NCI-H345 treated with DMSO at 0.1 percent for 48 hours (cell line): ENCODE results near the gene SEPTIN11.
"Not testable (repeated sequence)": the region's sequence is repeated elsewhere in the genome, so short reads cannot be mapped to it uniquely, and the experiment has no call there.

ENCODE experiments used
- DNase-seq: peaks from one replicate; lab custom pipeline; 2025; ENCODE audit not compliant: unreplicated experiment; lab: John Stamatoyannopoulos, UW

The SEPTIN11 gene

DNA sequence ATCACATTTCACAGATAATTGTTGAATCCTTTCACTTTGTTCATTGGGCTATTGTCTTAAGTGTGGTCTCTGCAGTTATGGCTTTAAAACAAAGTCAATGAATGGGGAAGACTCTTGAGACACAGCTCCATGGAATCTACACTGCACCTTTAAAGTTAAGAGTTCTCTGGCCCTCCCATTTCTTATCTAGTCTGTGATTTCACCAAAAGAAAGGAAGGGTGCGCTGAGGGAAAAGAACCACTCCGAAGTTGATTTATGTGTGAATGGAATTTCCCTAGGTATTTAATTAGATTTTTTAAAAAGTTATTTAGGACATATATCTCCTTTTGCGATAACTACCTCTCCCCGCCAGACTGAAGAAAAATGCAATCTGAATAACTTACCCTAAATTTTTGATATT is 2.5 kb downstream of the SEPTIN11 start:
- DNase-seq = no peak

- DNase-seq = no peak
Measured at GRCh38 chr4:76952656-76953582, 3.4 kb downstream of the SEPTIN11 start.

DNA sequence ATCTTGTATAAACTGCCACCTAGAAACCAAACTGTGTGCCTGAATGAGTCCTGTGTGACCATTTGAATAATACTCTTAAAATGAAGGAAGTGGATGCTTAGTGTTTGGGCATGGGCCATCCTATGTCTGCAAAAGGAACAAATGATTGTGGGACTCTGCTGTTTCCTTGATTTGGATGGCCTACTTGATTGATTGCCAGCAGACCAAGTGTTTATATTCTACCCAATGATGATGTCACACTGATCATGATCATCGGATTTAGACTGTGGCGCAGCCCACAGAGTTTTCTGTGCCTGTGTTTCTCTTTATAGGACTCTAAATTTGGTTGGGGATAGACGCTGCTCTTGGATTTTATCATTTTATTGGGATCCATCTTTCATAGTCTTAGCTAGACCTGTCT is 4.4 kb downstream of the SEPTIN11 start:
- DNase-seq = no peak

- DNase-seq = no peak
Measured at GRCh38 chr4:76954489-76954888, 4.9 kb downstream of the SEPTIN11 start.

- no peak for DNase-seq
Measured at GRCh38 chr4:76955182-76955581, 5.6 kb downstream of the SEPTIN11 start.

DNA sequence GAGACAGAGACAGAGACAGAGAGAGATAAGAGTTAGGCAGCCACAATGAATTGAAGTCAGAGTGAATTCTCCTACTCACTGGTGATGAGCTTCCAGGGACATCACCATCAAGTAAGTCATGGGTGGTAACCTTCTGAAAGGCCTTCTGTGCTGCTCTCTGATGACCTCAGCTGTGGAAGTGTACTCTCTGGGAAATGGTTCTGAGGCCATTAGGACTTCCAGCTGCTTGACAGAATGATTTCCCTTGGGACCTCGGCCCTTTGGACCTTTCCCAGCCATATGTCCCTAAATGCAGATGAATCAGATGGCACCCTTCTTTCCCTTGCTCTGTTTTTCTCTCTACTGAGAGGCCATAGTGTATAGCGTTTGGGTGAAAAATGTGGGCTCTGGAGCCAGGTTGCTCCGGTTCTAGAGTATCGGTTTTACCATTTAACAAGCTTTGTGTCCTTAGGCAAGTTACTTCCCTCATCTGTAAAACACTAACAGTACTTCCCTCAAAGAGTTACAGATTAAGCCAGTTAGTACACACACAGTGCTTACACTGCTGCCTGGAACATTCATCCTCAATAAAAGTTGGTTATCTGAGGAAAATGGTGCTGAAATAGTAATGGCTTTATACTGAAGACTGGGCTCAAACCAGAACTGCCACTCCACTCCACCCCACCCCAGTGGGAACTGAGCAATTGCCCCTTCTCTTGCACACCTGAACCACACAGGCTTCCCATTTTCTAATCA is 7.6 kb downstream of the SEPTIN11 start:
- no peak for DNase-seq

DNA sequence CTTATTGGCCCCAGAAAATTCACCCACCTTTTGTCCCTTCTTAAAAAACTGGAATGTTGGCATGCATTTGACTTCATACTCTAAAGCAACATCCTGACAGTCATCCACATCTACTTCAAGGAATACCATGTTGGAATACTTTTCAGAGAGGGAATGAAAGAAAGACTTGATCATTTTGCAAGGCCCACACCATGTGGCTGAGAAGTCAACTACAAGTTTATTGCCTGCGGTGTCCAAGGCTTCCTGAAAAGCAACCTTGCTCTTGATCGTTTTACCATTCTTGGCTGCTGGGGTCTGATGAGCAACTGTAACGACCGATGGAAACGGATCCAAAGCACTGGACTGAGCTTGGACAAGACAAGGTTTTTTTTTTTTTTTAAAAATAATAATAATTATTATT is 9.3 kb downstream of the SEPTIN11 start:
- no peak for DNase-seq

GRCh38 chr4:76960014-76960413 is 10.5 kb downstream of the SEPTIN11 start:
- DNase-seq = no peak

- no peak for DNase-seq
Measured at GRCh38 chr4:76962406-76963130, 13.0 kb downstream of the SEPTIN11 start.

- no peak for DNase-seq
Measured at GRCh38 chr4:76963131-76963750, 13.7 kb downstream of the SEPTIN11 start.

GRCh38 chr4:76963927-76964326 is 14.4 kb downstream of the SEPTIN11 start:
- DNase-seq = not testable (repeated sequence)

GRCh38 chr4:76964769-76965168 is 15.2 kb downstream of the SEPTIN11 start:
- no peak for DNase-seq

- no peak for DNase-seq
Measured at GRCh38 chr4:76965866-76966579, 16.5 kb downstream of the SEPTIN11 start.

GRCh38 chr4:76968937-76969336 is 19.4 kb downstream of the SEPTIN11 start:
- DNase-seq = no peak

DNA sequence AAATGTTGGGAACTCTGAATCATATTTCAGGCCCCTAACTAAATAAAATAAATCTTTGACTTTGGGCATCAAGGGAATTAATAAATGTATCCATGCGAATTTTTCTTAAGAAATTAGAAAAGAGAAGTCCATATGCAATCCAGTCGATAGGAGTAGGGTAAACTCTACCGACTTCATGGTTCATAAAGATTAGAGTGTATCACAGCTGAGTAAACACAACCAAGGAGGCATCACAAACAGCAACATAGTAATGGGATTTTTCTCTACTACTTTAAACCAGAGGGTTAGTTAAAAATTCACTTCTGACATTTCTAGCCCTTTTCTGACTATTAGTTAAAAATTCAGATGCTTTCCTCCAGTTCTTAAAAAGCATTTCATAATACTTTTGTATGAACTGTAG is 19.9 kb downstream of the SEPTIN11 start:
- DNase-seq = no peak

GRCh38 chr4:76969941-76970529 is 20.5 kb downstream of the SEPTIN11 start:
- peak; percentile 41 for DNase-seq

GRCh38 chr4:76972306-76972705 is 22.8 kb downstream of the SEPTIN11 start:
- DNase-seq = no peak

DNA sequence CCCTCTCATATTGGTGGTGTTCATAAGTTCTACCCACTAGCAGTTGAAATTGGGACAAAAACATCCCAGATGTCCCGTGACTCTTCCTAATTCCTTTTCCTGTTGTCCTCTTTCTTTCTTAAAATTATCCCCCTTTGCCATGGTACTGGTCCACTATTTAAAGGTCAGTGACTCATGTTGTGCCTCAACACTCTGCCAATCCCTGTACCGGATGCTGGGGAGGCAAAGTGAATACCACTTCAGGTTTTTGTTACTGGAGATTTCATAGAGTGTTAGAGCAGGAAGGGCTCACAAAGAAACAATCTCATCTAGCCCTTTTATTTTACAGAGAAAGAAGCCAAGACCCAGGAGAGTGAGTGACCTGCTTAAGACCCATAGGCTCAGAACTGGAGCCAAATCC is 24.6 kb downstream of the SEPTIN11 start:
- no peak for DNase-seq

GRCh38 chr4:76977113-76977512 is 27.6 kb downstream of the SEPTIN11 start:
- no peak for DNase-seq

DNA sequence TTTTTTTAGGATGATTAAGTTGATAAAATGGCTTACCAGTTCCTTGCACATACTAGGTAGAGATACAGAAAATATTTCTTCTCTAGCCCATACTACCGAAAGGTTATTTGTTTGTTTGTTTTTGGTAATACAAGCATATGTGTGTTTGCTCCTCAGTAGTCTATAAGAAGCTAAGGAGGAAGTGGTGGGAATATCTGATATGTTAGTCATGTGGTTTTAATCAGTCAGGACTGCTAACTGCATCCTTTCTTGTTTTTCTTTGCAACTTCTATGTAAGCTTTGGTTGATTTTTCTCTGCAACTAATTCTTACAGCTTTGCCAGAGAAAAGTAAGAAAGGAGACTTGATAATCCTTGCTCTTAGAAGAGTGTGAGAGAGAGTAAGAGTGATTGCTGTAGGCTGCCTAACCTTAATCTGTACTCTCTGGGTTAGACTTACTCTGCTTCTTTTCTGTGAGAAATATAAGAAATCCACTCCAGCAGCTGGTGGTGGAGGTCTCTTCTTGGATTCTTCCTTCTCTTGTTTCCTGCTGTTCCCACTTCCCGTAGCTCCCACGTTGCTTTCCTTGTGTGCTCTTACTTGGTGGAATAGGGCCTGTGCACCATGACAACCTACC is 28.3 kb downstream of the SEPTIN11 start:
- no peak for DNase-seq
